Subcutaneous abdominal adipose tissue (tissue), 5 donors: ENCODE results near the gene OCEL1.

Experiments
- H3K27ac ChIP-seq: one replicate; pipeline ENCODE4 v1.7.0; 2013; ENCODE audit warnings: low read depth, mild to moderate bottlenecking, inconsistent platforms, low read length, moderate library complexity
- H3K27me3 ChIP-seq, 5 donors: one replicate each; pipeline ENCODE4 v1.7.0; 2013; ENCODE audit warnings: low read length in 5 of 5, inconsistent platforms in 1 of 5; ENCODE audit not compliant: control insufficient read depth in 5 of 5, insufficient read depth in 4 of 5
- H3K36me3 ChIP-seq, 5 donors: one replicate each; pipeline ENCODE4 v1.7.0; 2013; ENCODE audit warnings: low read length in 5 of 5; ENCODE audit not compliant: control insufficient read depth in 5 of 5, insufficient read depth in 5 of 5
- H3K4me1 ChIP-seq, 5 donors: one replicate each; pipeline ENCODE4 v1.7.0; 2013; ENCODE audit warnings: low read length in 5 of 5, mild to moderate bottlenecking in 3 of 5, moderate library complexity in 1 of 5; ENCODE audit not compliant: control insufficient read depth in 5 of 5, insufficient read depth in 5 of 5
- H3K4me3 ChIP-seq, 5 donors: one replicate each; pipeline ENCODE4 v1.7.0; 2013; ENCODE audit warnings: low read length in 5 of 5, low read depth in 1 of 5
- H3K9ac ChIP-seq, 5 donors: one replicate each; pipeline ENCODE4 v1.7.0; 2013; ENCODE audit warnings: low read length in 5 of 5, mild to moderate bottlenecking in 4 of 5, moderate library complexity in 3 of 5
- H3K9me3 ChIP-seq, 5 donors: one replicate each; pipeline ENCODE4 v1.7.0; 2013; ENCODE audit warnings: low read length in 5 of 5; ENCODE audit not compliant: control insufficient read depth in 5 of 5
- donor health status: healthy.
- donor health status: healthy.
- donor health status: healthy.
- donor health status: healthy.
- donor health status: healthy.

The OCEL1 gene

DNA sequence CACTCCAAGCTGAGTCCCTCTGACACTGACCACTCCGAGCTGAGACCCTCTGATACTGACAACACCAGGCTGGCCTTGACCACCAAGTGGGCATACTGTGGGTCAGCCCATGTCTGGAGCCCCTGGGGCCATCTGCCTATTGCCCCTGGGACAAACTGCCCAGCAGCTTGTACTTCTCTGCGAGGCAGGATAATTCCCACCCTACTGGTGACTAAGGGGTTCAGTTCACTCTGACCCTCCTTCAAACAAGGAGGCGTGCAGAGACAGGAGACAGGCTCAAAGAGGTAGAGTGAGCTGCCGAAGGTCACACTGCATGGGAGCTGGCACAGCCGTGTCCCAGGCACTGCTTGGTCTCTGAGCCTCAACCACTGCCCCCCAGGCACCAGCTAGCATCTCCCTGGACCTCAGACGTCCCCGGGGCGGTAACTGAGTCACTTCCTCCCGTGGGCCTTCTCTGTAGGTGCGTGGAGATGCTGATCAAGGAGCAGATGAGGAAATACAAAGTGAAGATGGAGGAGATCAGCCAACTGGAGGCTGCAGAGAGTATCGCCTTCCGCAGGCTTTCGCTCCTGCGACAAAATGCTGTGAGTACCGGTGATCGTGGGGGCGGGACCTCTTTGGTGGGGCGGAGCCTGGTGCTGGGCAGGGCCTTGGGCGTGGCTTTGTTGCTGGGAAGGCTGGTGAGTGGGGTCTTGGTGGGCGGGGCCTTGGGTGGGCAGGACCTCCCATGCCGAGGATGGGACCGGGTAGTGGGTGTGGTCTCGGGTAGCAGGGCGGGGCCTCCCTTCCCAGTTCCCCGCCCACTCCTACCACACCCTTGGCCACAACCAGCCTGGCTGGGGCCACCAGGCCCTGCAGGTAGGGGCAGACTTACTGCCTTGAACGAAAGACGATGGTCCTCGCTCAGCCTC is 16.6 kb upstream of the OCEL1 start:
- H3K36me3 ChIP-seq, result peaks cover 0 to 76% (median 61%) of the 10 kb centered on the region in 5 donors
- no peak overlapping the region for H3K27ac ChIP-seq
- peaks cover 0 to 7% (median under 1%) of the 10 kb centered on the region in 5 donors for H3K4me1 ChIP-seq
- H3K4me3 ChIP-seq, result no peak overlapping the region
- no peaks in the 10 kb centered on the region for H3K27me3 ChIP-seq
- H3K9me3 ChIP-seq, result no peaks in the 10 kb centered on the region
- H3K9ac ChIP-seq, result peak overlapping the region in 1 of 5 donors; percentile 7

DNA sequence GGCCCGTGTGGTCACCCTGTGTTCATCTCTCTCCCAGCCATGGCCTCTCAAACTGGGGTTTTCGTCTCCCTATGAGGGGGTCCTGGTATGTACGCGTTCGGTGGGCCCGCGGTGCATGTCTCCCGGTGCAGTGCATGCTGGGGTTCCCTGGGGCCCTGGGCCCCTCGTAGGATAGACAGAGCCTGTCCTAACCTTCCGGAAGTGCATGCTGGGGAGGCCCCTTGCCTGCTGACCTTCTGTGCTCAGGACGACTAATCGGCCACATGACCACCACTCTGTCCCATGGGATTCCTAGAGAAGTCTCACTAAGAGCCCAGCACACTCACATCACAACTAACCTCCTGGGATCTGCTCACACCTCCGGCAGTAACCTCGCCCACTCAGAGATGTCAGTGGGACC is 15.7 kb upstream of the OCEL1 start:
- peaks cover 0 to 68% (median 58%) of the 10 kb centered on the region in 5 donors for H3K36me3 ChIP-seq
- H3K4me3 ChIP-seq, result no peak overlapping the region
- no peak overlapping the region for H3K27ac ChIP-seq
- no peak overlapping the region for H3K9ac ChIP-seq
- no peaks in the 10 kb centered on the region for H3K9me3 ChIP-seq
- H3K27me3 ChIP-seq, result no peaks in the 10 kb centered on the region
- peaks cover 2 to 14% (median 8%) of the 10 kb centered on the region in 5 donors for H3K4me1 ChIP-seq

- H3K9me3 ChIP-seq, result no peaks in the 10 kb centered on the region
- no peak overlapping the region for H3K9ac ChIP-seq
- H3K4me3 ChIP-seq, result no peak overlapping the region
- H3K27me3 ChIP-seq, result no peaks in the 10 kb centered on the region
- H3K36me3 ChIP-seq, result peaks cover 0 to 56% (median 46%) of the 10 kb centered on the region in 5 donors
- no peak overlapping the region for H3K27ac ChIP-seq
- peaks cover 2 to 22% (median 16%) of the 10 kb centered on the region in 5 donors for H3K4me1 ChIP-seq
Observed at GRCh38 chr19:17211547-17212446, 14.2 kb upstream of the OCEL1 start.

DNA sequence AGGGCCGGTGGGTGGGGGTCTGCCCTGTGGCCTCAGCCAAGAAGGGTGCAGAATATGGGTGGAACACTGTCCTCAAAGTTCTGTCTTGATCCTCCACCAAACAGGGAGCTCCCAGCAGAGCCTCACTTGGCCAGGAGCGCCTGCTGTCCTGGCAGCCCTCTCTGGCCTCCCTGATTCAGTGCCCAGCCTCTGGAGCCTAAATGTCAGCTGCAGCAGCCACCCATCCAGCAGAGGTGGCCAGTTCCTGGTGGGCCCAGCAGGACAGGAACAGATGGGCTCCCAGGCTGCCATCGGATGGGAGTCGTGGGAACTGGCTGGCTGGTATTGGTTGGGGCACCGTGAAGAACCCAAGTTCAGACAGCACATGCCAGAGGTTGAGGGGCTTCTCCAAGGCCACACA is 12.7 kb upstream of the OCEL1 start:
- H3K36me3 ChIP-seq, result peaks cover 0 to 67% (median 53%) of the 10 kb centered on the region in 5 donors

DNA sequence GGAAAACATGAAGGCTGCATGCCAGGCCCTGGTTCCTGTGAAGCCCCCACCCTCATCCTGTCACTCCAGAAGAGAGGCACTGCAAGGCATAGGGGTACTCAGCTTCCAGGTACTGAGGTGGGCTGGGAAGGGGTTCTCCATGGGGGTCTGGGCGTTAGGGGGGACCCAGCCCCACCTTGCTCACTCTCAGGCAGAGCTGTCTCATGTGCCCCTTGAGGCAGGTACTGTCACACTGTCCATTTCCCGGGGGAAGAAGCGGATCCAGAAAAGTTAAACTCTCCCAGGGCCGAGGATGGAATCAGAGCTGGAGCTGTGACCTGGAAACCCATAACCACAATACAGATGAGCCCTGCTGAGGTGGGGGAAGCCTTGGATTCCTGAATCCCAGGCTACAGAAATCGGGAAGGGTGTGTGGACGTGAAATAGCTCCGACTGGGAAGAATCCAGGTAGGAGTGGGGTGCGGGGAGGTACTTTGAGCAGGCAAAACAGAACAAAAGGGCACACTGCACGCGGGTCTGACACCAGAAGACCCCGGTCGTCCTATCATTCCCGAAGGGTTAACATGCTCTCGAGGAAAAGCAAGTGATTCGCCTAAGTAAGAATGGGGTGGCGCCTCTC is 11.4 kb upstream of the OCEL1 start:
- H3K9me3 ChIP-seq, result peaks cover 0 to 4% (median 0%) of the 10 kb centered on the region in 5 donors
- peaks cover 2 to 22% (median 16%) of the 10 kb centered on the region in 5 donors for H3K4me1 ChIP-seq
- H3K27me3 ChIP-seq, result no peaks in the 10 kb centered on the region
- H3K9ac ChIP-seq, result peak overlapping the region in 4 of 5 donors; percentile 68 to 83 (median 78)
- H3K36me3 ChIP-seq, result peaks cover 0 to 62% (median 47%) of the 10 kb centered on the region in 5 donors
- peak overlapping the region; percentile 69 for H3K27ac ChIP-seq
- peak overlapping the region; percentile 69 to 87 (median 79) for H3K4me3 ChIP-seq

More for the DNA sequence above, 12.7 kb upstream of the OCEL1 start:
- H3K4me1 ChIP-seq, result peaks cover 2 to 22% (median 16%) of the 10 kb centered on the region in 5 donors
- H3K9ac ChIP-seq, result no peak overlapping the region
- H3K9me3 ChIP-seq, result no peaks in the 10 kb centered on the region
- no peak overlapping the region for H3K27ac ChIP-seq
- no peak overlapping the region for H3K4me3 ChIP-seq
- no peaks in the 10 kb centered on the region for H3K27me3 ChIP-seq

DNA sequence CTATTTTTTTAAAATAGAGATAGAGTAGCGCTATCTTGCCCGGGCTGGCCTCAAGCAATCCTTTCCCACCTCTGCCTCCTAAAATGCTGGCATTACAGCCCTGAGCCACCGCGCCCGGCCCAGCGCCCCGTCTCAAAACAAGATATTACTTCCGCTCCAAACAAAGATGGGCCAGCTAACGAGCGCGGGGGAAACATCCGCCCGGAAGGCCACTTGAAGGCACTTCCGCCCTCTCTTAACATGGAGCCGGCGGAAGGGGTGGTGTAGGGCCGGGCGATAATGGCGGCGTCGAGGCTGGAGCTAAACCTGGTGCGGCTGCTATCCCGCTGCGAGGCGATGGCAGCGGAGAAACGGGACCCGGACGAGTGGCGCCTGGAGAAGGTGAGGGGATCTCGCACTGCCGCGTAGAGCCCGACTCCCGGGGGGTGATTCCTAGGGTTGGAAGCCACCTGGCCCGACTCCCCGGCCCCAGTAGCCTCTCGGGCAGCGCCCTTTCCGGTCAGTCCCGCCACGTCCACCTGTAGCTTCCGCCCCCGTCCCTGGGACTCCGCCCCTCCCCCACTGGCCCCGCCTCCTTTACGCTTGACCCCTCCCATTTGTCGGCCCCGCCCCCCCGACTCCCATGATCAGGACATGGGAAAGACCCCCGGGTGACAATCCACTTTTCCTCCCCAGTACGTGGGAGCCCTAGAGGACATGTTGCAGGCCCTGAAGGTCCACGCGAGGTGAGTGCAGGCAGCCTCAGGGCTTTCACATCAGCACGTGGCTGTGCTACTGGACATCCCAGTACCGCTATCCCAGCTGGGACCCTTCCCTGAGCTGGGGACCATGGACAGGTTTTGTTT is 10.7 kb upstream of the OCEL1 start, which contains the start of gene USE1:
Gene USE1 (plus strand): TSS at position 231 of the 845 bp plus-strand sequence. CDS start 49 bp downstream, at position 280.
- Histone ChIP-seq H3K4me3 (peak within 1 kb of the TSS; percentile 78 to 87 (median 79)), H3K9me3 (peaks cover 0 to 4% (median 0%) of the 10 kb centered on the region in 5 donors), H3K4me1 (peaks cover 2 to 25% (median 17%) of the 10 kb centered on the region in 5 donors), H3K36me3 (peaks cover 0 to 57% (median 41%) of the 10 kb centered on the region in 5 donors), H3K9ac (peak within 1 kb of the TSS in 4 of 5 donors; percentile 68 to 83 (median 78)), H3K27ac (peak within 1 kb of the TSS; percentile 69), H3K27me3 (no peaks in the 10 kb centered on the region)

DNA sequence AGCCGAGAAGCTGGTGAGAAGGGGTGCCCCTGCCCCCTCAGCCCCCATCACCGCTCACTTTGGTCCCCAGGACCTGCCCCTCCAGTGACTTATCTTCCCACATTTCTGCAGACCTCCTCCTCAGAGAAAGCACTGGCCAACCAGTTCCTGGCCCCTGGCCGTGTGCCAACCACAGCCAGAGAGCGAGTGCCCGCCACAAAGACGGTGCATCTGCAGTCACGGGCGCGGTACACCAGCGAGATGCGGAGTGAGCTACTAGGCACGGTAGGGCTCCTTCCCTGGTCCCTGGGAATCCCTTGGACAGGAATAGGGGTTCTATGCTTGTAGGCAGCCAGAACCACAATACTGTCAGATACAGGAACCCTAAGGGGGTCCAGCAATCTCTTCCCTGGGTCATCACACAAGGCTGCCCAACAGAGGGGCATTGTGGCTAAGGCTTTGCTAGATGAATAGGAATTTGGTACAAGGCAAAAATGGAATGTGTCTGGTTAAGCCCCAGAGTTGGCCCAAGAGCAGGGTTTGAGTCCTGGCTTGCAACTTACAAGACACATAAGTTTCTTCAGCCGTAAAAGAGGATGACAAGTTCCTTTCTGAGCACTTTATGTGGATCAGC is 9.9 kb upstream of the OCEL1 start:
- Histone ChIP-seq H3K9me3 (peaks cover 0 to 4% (median 0%) of the 10 kb centered on the region in 5 donors), H3K9ac (no peak overlapping the region), H3K36me3 (peaks cover 0 to 49% (median 33%) of the 10 kb centered on the region in 5 donors), H3K27ac (peak overlapping the region; percentile 69), H3K4me1 (peaks cover 2 to 24% (median 19%) of the 10 kb centered on the region in 5 donors), H3K4me3 (peak overlapping the region in 4 of 5 donors; percentile 78 to 87 (median 80)), H3K27me3 (no peaks in the 10 kb centered on the region)

DNA sequence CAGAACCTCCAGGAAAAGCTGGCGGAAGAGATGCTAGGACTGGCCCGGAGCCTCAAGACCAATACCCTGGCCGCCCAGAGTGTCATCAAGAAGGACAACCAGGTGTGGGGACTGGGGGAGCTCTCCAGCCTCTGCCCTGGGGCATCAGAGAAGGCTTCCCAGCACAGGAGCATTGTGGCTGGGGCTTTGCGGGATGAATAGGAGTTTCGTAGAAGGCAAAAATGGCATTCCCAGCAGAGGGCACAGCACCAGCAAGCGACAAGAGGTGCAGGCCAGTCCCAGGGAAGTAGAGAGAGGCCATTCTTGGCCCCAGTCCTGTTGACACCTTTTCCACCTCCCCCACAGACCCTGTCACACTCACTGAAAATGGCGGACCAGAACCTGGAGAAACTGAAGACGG is 6.7 kb upstream of the OCEL1 start:
- H3K4me3 ChIP-seq, result no peak overlapping the region
- H3K9me3 ChIP-seq, result peaks cover 0 to 4% (median 0%) of the 10 kb centered on the region in 5 donors
- H3K27ac ChIP-seq, result no peak overlapping the region
- no peaks in the 10 kb centered on the region for H3K27me3 ChIP-seq
- peaks cover 0 to 26% (median 20%) of the 10 kb centered on the region in 5 donors for H3K36me3 ChIP-seq
- H3K9ac ChIP-seq, result no peak overlapping the region
- peaks cover 2 to 23% (median 19%) of the 10 kb centered on the region in 5 donors for H3K4me1 ChIP-seq
